Sigmoid colon (tissue), 7 donors: ENCODE measurements around the gene ZBTB7C. TPM values are rescaled to one million over a fixed set of nuclear protein-coding genes. Genes with fewer than 3 reads are reported as not detected.

Experiments used
- DNase-seq: peaks from one replicate; pipeline ENCODE4 v3.0.0-alpha.2; 2019
- H3K27ac ChIP-seq, 4 donors: fragments of 200-600 bp; sonication (generic); one replicate each; pipeline ENCODE4 v1.5.1; 2016 to 2019; ENCODE audit warnings: mild to moderate bottlenecking in 1 of 4
- H3K27me3 ChIP-seq, 3 donors: fragments of 200-600 bp; sonication (generic); one replicate each; pipeline ENCODE4 v1.5.1; 2019; ENCODE audit warnings: mild to moderate bottlenecking in 1 of 3
- H3K36me3 ChIP-seq, 4 donors: fragments of 200-600 bp; sonication (generic); one replicate each; pipeline ENCODE4 v1.5.1; 2016 to 2019
- H3K4me1 ChIP-seq, 4 donors: fragments of 200-600 bp; sonication (generic); one replicate each; pipeline ENCODE4 v1.5.1; 2017 to 2019
- H3K4me3 ChIP-seq, 4 donors: fragments of 200-600 bp; sonication (generic); one replicate each; pipeline ENCODE4 v1.5.1; 2017 to 2019; ENCODE audit warnings: mild to moderate bottlenecking in 2 of 4, moderate library complexity in 1 of 4
- H3K9me3 ChIP-seq, 4 donors: fragments of 200-600 bp in 3 of 4; sonication (generic) in 3 of 4; one replicate each; pipeline versions ENCODE4 v1.5.1 to v1.6.1; 2013 to 2019
- CTCF ChIP-seq, 4 experiments: fragments of 450-650 bp in 3 of 4; fragments of 200-600 bp in 1 of 4; IDR thresholded peaks; one replicate each; pipeline ENCODE4 v1.5.1; 2016 to 2019; ENCODE audit warnings: antibody characterized with exemption in 4 of 4, mild to moderate bottlenecking in 3 of 4, moderate library complexity in 2 of 4
- EP300 ChIP-seq, 4 donors: sonication (generic); formaldehyde crosslinking; IDR thresholded peaks; one replicate each; pipeline ENCODE4 v1.6.1; 2017; ENCODE audit warnings: antibody characterized with exemption in 4 of 4
- POLR2A ChIP-seq, 2 donors: fragments of 450-650 bp; IDR thresholded peaks; one replicate each; pipeline ENCODE4 v1.6.1; 2016; ENCODE audit warnings: antibody characterized with exemption in 2 of 2, mild to moderate bottlenecking in 2 of 2, moderate library complexity in 2 of 2
- POLR2AphosphoS5 ChIP-seq, 4 donors: sonication (generic); formaldehyde crosslinking; IDR thresholded peaks; one replicate each; pipeline ENCODE4 v1.6.1; 2017; ENCODE audit warnings: antibody characterized with exemption in 4 of 4
- WGBS, 2 donors: extraction: QIAGEN DNeasy Blood & Tissue Kit; methylation state at CpG; one replicate each; pipeline ENCODE4 v1.1.7; 2013; 5-methylcytosine and 5-hydroxymethylcytosine counted together
- intact Hi-C: fragments of 100-400 bp; cut with DNase I; formaldehyde crosslinking; loops from one replicate; pipeline ENCODE4 v1.15.1; 2023
- polyA plus RNA-seq, 3 donors: library from polyadenylated mRNA; stranded (reverse); fragments of 200-250 nt; gene quantifications; one replicate each; pipeline ENCODE4 v1.2.3, GENCODE V29; 2013
- total RNA-seq, 4 donors: library from RNA; depleted of rRNA; stranded (reverse); fragments of >200 nt; gene quantifications; one replicate each; pipeline ENCODE4 v1.1.0, GENCODE V29; 2016
- donor health status: healthy with polysubstance abuse.
- donor health status: Bipolar disorder and iron deficiency.
- donor health status: healthy.

The ZBTB7C gene
- total and polyA plus RNA-seq, 7 donors: 0.41 to 18.6 (median 1.7) TPM

GRCh38 chr18:48073211-48073930 is 335.8 kb downstream of the ZBTB7C start:
- no peak for DNase-seq
- Histone ChIP-seq H3K4me3 (no peak overlapping the region), H3K9me3 (no peaks in the 10 kb centered on the region), H3K27ac (peak overlapping the region in 3 of 4 donors; percentile 5 to 51 (median 10)), H3K36me3 (no peaks in the 10 kb centered on the region), H3K4me1 (no peaks in the 10 kb centered on the region), H3K27me3 (no peaks in the 10 kb centered on the region)
- 80 to 83% methylated on average over 15 of the region's 15 CpGs for WGBS, 2 donors
- TF ChIP-seq CTCF (IDR thresholded peaks at IDR 0.05) (no peak), POLR2AphosphoS5 (IDR thresholded peaks at IDR 0.05) (no peak), EP300 (IDR thresholded peaks at IDR 0.05) (no peak), POLR2A (IDR thresholded peaks at IDR 0.05) (no peak)
- intact Hi-C loops: no loop called here

GRCh38 chr18:48072428-48073204 is 336.6 kb downstream of the ZBTB7C start:
- DNase-seq: no peak
- Histone ChIP-seq H3K27me3 (no peaks in the 10 kb centered on the region), H3K9me3 (no peaks in the 10 kb centered on the region), H3K4me1 (no peaks in the 10 kb centered on the region), H3K4me3 (no peak overlapping the region), H3K27ac (peak overlapping the region in 2 of 4 donors; percentile 10 to 51), H3K36me3 (no peaks in the 10 kb centered on the region)
- TF ChIP-seq POLR2A (IDR thresholded peaks at IDR 0.05) (no peak), CTCF (IDR thresholded peaks at IDR 0.05) (no peak), EP300 (IDR thresholded peaks at IDR 0.05) (no peak), POLR2AphosphoS5 (IDR thresholded peaks at IDR 0.05) (no peak)
- intact Hi-C loops: no loop called here
- 69 to 85% methylated on average over 18 of the region's 18 CpGs for WGBS, 2 donors

GRCh38 chr18:48068916-48069445 is 340.2 kb downstream of the ZBTB7C start:
- WGBS, 2 donors: 93 to 95% methylated on average over 11 of the region's 11 CpGs
- TF ChIP-seq EP300 (IDR thresholded peaks at IDR 0.05): no peak
- TF ChIP-seq POLR2AphosphoS5 (IDR thresholded peaks at IDR 0.05): no peak
- no peak for TF ChIP-seq POLR2A (IDR thresholded peaks at IDR 0.05)
- TF ChIP-seq CTCF (IDR thresholded peaks at IDR 0.05): no peak
- Histone ChIP-seq H3K4me1 (no peaks in the 10 kb centered on the region), H3K27ac (no peak overlapping the region), H3K9me3 (no peaks in the 10 kb centered on the region), H3K27me3 (no peaks in the 10 kb centered on the region), H3K36me3 (no peaks in the 10 kb centered on the region), H3K4me3 (no peak overlapping the region)
- intact Hi-C loops: no loop called here
- DNase-seq: no peak

- Histone ChIP-seq H3K4me3 (no peak overlapping the region), H3K4me1 (no peaks in the 10 kb centered on the region), H3K9me3 (no peaks in the 10 kb centered on the region), H3K27ac (no peak overlapping the region), H3K27me3 (no peaks in the 10 kb centered on the region), H3K36me3 (no peaks in the 10 kb centered on the region)
- WGBS, 2 donors: 58 to 79% methylated on average over 4 of the region's 4 CpGs
- no peak for TF ChIP-seq EP300 (IDR thresholded peaks at IDR 0.05)
- no peak for TF ChIP-seq POLR2AphosphoS5 (IDR thresholded peaks at IDR 0.05)
- no peak for TF ChIP-seq CTCF (IDR thresholded peaks at IDR 0.05)
- no peak for TF ChIP-seq POLR2A (IDR thresholded peaks at IDR 0.05)
- no peak for DNase-seq
- intact Hi-C loops: no loop called here
Observed at GRCh38 chr18:48066225-48066652, 342.9 kb downstream of the ZBTB7C start.
